Testis (tissue), 3 donors: ENCODE results near the gene KIF26A. TPM values are rescaled to one million over a fixed set of nuclear protein-coding genes. Genes with fewer than 3 reads are reported as not detected.
"Not testable (repeated sequence)": the region's sequence is repeated elsewhere in the genome, so short reads cannot be mapped to it uniquely, and the experiment has no call there.

Experiments used
- DNase-seq: peaks from one replicate; pipeline ENCODE4 v3.0.0-alpha.2; 2019
- H3K27ac ChIP-seq, 2 donors: fragments of 200-600 bp; sonication (generic); one replicate each; pipeline ENCODE4 v1.5.1; 2019
- H3K27me3 ChIP-seq: fragments of 200-600 bp; sonication (generic); one replicate; pipeline ENCODE4 v1.5.1; 2019
- H3K36me3 ChIP-seq: fragments of 200-600 bp; sonication (generic); one replicate; pipeline ENCODE4 v1.5.1; 2017; ENCODE audit warnings: low read depth; ENCODE audit errors: missing control alignments
- H3K4me1 ChIP-seq: fragments of 200-600 bp; sonication (generic); one replicate; pipeline ENCODE4 v1.5.1; 2019
- H3K4me3 ChIP-seq, 2 donors: fragments of 200-600 bp; sonication (generic); one replicate each; pipeline ENCODE4 v1.5.1; 2017 to 2019
- H3K9me3 ChIP-seq: fragments of 200-600 bp; sonication (generic); one replicate; pipeline ENCODE4 v1.5.1; 2017
- POLR2A ChIP-seq: fragments of 450-650 bp; IDR thresholded peaks from one replicate; pipeline ENCODE4 v1.6.1; 2017; ENCODE audit warnings: antibody characterized with exemption, mild to moderate bottlenecking, moderate library complexity
- WGBS, 2 donors: methylation state at CpG; one replicate each; pipeline ENCODE4 v1.1.5; 2018; 5-methylcytosine and 5-hydroxymethylcytosine counted together
- intact Hi-C: fragments of 100-400 bp; cut with DNase I; formaldehyde crosslinking; loops from one replicate; pipeline ENCODE4 v1.15.1; 2023; ENCODE audit warnings: low total_unique reads
- polyA plus RNA-seq: library from polyadenylated mRNA; stranded (reverse); fragments of 350-450 nt; fragmentation: Illumina TruSeq; extraction: RNeasy Lipid Tissue Mini Kit (QIAGEN cat#74804); gene quantifications from one replicate; pipeline ENCODE4 v1.2.3, GENCODE V29; 2014; ENCODE audit warnings: low read depth, low replicate concordance; ENCODE audit not compliant: insufficient read depth
- total RNA-seq, 2 donors: library from RNA; depleted of rRNA; stranded (reverse); fragments of >200 nt; gene quantifications; one replicate each; pipeline ENCODE4 v1.2.3, GENCODE V29; 2016
- TF ChIP-seq, protein P1 (sequence below), 3 experiments: fragments of 450-650 bp in 2 of 3; fragments of 200-600 bp in 1 of 3; sonication (generic) in 1 of 3; IDR thresholded peaks; one replicate each; pipeline ENCODE4 v1.5.1; 2016 to 2019; ENCODE audit warnings: antibody characterized with exemption in 3 of 3, mild to moderate bottlenecking in 2 of 3, moderate library complexity in 1 of 3

KIF26A gene
- total and polyA plus RNA-seq, 3 donors from 2014 or later: 5.6 to 21.2 (median 18.3) TPM

GRCh38 chr14:104224506-104225277, 86.3 kb downstream of the KIF26A start:
- TF ChIP-seq POLR2A: no peak
- TF ChIP-seq, protein P1, sequence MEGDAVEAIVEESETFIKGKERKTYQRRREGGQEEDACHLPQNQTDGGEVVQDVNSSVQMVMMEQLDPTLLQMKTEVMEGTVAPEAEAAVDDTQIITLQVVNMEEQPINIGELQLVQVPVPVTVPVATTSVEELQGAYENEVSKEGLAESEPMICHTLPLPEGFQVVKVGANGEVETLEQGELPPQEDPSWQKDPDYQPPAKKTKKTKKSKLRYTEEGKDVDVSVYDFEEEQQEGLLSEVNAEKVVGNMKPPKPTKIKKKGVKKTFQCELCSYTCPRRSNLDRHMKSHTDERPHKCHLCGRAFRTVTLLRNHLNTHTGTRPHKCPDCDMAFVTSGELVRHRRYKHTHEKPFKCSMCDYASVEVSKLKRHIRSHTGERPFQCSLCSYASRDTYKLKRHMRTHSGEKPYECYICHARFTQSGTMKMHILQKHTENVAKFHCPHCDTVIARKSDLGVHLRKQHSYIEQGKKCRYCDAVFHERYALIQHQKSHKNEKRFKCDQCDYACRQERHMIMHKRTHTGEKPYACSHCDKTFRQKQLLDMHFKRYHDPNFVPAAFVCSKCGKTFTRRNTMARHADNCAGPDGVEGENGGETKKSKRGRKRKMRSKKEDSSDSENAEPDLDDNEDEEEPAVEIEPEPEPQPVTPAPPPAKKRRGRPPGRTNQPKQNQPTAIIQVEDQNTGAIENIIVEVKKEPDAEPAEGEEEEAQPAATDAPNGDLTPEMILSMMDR (IDR thresholded peaks at IDR 0.05): peak in 2 of 3 experiments; percentile 23 to 51
- Histone ChIP-seq H3K36me3 (no peaks in the 10 kb centered on the region), H3K27ac (no peak overlapping the region), H3K4me1 (peaks cover 9% of the 10 kb centered on the region), H3K4me3 (no peak overlapping the region), H3K9me3 (no peaks in the 10 kb centered on the region), H3K27me3 (no peaks in the 10 kb centered on the region)
- peak; percentile 41 for DNase-seq
- 51 to 73% methylated on average over 7 to 19 of the region's 19 CpGs for WGBS, 2 donors
- intact Hi-C loops: no loop called here

- H3K27me3 ChIP-seq, H3K27ac ChIP-seq, intact Hi-C loops, H3K36me3 ChIP-seq, DNase-seq, H3K4me1 ChIP-seq, H3K4me3 ChIP-seq, H3K9me3 ChIP-seq: not testable (repeated sequence)
- 66 to 68% methylated on average over 10 to 14 of the region's 28 CpGs for WGBS, 2 donors
These were observed 87.1 kb downstream of the KIF26A start for GRCh38 chr14:104225278-104226190.

GRCh38 chr14:104226421-104227383, 88.3 kb downstream of the KIF26A start:
- Histone ChIP-seq H3K36me3 (no peaks in the 10 kb centered on the region), H3K27me3 (no peaks in the 10 kb centered on the region), H3K4me1 (peaks cover 9% of the 10 kb centered on the region), H3K9me3 (no peaks in the 10 kb centered on the region), H3K27ac (no peak overlapping the region), H3K4me3 (no peak overlapping the region)
- intact Hi-C loops: no loop called here
- DNase-seq: no peak
- no peak for TF ChIP-seq POLR2A
- TF ChIP-seq, protein P1 (IDR thresholded peaks at IDR 0.05): no peak
- 95 to 96% methylated on average over 14 to 17 of the region's 17 CpGs for WGBS, 2 donors

GRCh38 chr14:104227806-104228205, 89.4 kb downstream of the KIF26A start:
- no peaks in the 10 kb centered on the region for H3K9me3 ChIP-seq
- TF ChIP-seq POLR2A: no peak
- TF ChIP-seq, protein P1 (IDR thresholded peaks at IDR 0.05): no peak
- intact Hi-C loops: no loop called here
- H3K4me1 ChIP-seq: peaks cover 9% of the 10 kb centered on the region
- no peaks in the 10 kb centered on the region for H3K36me3 ChIP-seq
- DNase-seq: no peak
- H3K27me3 ChIP-seq: no peaks in the 10 kb centered on the region
- no peak overlapping the region for H3K4me3 ChIP-seq
- WGBS, 2 donors: 92 to 94% methylated on average over 1 of the region's 1 CpG
- H3K27ac ChIP-seq: no peak overlapping the region
